Nephron progenitor cell (in vitro differentiated cells): Measurements from ENCODE around the gene IRAK3.

Source experiments
- DNase-seq: peaks from one replicate; pipeline ENCODE4 v3.0.0; 2021
- H3K27ac Mint-ChIP-seq: 2 replicates; pipeline ENCODE4 v1.8.0; 2021; ENCODE audit warnings: mild to moderate bottlenecking, moderate library complexity, mixed read lengths
- H3K27me3 Mint-ChIP-seq: 2 replicates; pipeline ENCODE4 v1.8.0; 2021; ENCODE audit warnings: mild to moderate bottlenecking, low read depth, mixed read lengths; ENCODE audit not compliant: poor library complexity
- H3K36me3 Mint-ChIP-seq: 2 replicates; pipeline ENCODE4 v1.8.0; 2021; ENCODE audit warnings: low read depth, mixed read lengths
- H3K4me1 Mint-ChIP-seq: 2 replicates; pipeline ENCODE4 v1.8.0; 2021; ENCODE audit warnings: mixed read lengths
- H3K4me3 Mint-ChIP-seq: 2 replicates; pipeline ENCODE4 v1.8.0; 2021; ENCODE audit warnings: mild to moderate bottlenecking, moderate library complexity, mixed read lengths
- H3K9me3 Mint-ChIP-seq: 2 replicates; pipeline ENCODE4 v1.8.0; 2021; ENCODE audit warnings: mild to moderate bottlenecking, moderate library complexity, mixed read lengths
- TF ChIP-seq, protein P1 (sequence below): fragments of 200-600 bp; sonication (generic); IDR thresholded peaks from 2 replicates; pipeline ENCODE4 v1.5.0; 2021; ENCODE audit warnings: antibody characterized with exemption

Gene IRAK3

DNA sequence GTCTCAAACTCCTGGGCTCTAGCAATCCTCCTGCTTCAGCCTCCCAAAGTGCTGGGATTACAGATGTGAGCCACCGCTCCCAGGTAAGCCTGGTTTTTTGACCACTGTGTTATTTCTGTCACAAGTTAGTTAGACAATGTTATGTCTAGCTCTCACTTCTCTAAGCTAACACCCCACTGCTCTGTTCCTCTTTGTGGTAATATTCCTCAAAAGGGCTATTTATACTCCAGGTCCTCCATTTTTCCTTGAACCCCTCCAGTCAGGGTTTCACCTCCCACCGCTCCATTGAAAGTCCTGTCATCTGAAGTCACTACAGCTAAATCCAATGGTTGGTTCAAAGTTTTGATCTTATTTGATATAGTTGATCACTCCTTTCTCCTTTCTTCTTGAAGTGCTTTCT lies 5.1 kb downstream of the IRAK3 start:
- no peaks in the 10 kb centered on the region for H3K9me3 Mint-ChIP-seq
- no peak overlapping the region for H3K4me3 Mint-ChIP-seq
- H3K27me3 Mint-ChIP-seq, result peaks cover 41% of the 10 kb centered on the region
- no peaks in the 10 kb centered on the region for H3K4me1 Mint-ChIP-seq
- no peak overlapping the region for H3K27ac Mint-ChIP-seq
- H3K36me3 Mint-ChIP-seq, result no peaks in the 10 kb centered on the region
- TF ChIP-seq, protein P1, sequence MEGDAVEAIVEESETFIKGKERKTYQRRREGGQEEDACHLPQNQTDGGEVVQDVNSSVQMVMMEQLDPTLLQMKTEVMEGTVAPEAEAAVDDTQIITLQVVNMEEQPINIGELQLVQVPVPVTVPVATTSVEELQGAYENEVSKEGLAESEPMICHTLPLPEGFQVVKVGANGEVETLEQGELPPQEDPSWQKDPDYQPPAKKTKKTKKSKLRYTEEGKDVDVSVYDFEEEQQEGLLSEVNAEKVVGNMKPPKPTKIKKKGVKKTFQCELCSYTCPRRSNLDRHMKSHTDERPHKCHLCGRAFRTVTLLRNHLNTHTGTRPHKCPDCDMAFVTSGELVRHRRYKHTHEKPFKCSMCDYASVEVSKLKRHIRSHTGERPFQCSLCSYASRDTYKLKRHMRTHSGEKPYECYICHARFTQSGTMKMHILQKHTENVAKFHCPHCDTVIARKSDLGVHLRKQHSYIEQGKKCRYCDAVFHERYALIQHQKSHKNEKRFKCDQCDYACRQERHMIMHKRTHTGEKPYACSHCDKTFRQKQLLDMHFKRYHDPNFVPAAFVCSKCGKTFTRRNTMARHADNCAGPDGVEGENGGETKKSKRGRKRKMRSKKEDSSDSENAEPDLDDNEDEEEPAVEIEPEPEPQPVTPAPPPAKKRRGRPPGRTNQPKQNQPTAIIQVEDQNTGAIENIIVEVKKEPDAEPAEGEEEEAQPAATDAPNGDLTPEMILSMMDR, result no peak
- no peak for DNase-seq

DNA sequence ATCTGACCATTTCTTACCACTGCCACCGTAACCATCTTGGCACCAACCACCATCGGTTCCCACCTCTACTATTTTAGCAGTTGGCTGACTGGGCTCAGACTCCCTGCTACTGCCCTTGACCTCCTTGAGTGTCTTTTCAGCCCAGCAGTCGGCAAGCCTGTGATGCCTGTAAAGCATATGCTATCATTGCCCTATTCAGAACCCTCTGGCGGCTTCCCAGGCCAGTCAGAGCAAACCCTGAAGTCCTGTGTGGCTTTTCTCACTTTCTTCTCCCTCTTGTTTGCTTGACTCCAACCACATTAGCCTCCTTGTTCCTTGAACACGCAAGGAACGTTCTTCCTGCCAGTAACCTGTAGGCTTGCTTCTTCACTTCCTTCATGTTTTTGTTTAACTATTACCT lies 6.2 kb downstream of the IRAK3 start:
- no peak for DNase-seq
- TF ChIP-seq, protein P1, result no peak
- no peak overlapping the region for H3K27ac Mint-ChIP-seq
- H3K9me3 Mint-ChIP-seq, result peaks cover 4% of the 10 kb centered on the region
- H3K27me3 Mint-ChIP-seq, result peaks cover 33% of the 10 kb centered on the region
- H3K4me1 Mint-ChIP-seq, result no peaks in the 10 kb centered on the region
- H3K36me3 Mint-ChIP-seq, result no peaks in the 10 kb centered on the region
- H3K4me3 Mint-ChIP-seq, result no peak overlapping the region

DNA sequence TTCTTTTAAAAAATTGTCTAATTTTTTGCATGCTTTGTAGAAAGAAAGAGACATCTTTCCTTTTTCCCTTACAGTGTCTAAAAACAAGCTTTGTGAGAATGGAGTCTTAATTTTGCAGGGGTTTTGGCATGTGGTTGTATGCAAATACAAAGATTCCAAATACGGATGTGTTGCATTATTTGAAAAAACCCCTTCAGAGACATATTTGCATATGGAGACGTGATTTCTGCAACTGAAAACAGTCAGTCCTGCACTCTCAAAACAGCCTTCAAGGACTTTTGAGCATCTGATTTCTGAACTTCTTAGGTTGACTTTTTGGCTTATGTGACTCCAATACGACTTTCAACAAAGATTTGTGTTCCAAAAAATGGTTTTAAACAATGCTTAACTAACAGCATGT lies 7.8 kb downstream of the IRAK3 start:
- no peak overlapping the region for H3K27ac Mint-ChIP-seq
- H3K9me3 Mint-ChIP-seq, result peaks cover 6% of the 10 kb centered on the region
- no peak overlapping the region for H3K4me3 Mint-ChIP-seq
- DNase-seq, result no peak
- no peaks in the 10 kb centered on the region for H3K4me1 Mint-ChIP-seq
- TF ChIP-seq, protein P1, result no peak
- H3K36me3 Mint-ChIP-seq, result no peaks in the 10 kb centered on the region
- H3K27me3 Mint-ChIP-seq, result peaks cover 17% of the 10 kb centered on the region

DNA sequence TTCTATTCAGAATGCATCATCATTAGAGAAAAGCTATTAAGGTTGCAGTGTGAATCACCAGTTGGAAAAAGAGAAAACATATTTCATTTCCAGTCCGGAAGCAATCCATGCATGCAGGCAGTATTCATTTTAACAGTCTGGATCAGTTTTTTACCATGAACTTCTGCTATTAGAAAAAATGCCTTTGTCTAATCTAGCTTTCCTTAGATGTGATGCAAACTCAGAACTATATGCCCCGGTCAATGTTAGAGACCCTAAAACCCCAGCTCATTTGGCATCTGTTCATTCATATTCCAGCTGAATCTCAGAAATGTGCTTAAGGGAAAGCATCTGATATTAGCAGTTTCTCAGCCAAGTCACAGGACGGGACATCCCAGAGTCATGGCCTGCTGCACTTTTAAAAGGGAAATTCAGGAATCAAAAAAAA lies 8.5 kb downstream of the IRAK3 start:
- Mint-ChIP-seq H3K4me1 (no peaks in the 10 kb centered on the region), H3K9me3 (peaks cover 6% of the 10 kb centered on the region), H3K27ac (no peak overlapping the region), H3K4me3 (no peak overlapping the region), H3K36me3 (no peaks in the 10 kb centered on the region), H3K27me3 (peaks cover 13% of the 10 kb centered on the region)
- TF ChIP-seq, protein P1, result no peak
- DNase-seq, result no peak

DNA sequence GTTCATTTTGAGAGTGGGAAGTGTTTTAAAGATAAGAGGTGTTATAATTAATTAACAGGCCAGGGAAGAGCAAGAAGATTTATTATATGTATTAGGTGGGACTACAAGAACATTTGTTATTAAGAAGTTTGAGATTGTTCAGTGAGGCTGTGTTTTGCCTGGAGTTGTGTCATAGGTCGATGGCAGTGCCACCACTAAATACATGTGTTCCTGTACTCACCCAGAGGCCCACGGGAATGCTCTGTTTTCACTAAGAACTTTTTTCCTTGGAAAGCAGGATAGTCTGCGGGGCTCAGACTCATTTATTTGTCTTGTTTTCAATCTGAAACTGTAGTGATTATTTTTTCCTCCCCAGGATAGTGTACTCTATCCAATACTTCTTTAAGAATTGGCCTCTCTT lies 10.1 kb downstream of the IRAK3 start:
- Mint-ChIP-seq H3K9me3 (peaks cover 6% of the 10 kb centered on the region), H3K27me3 (peaks cover 8% of the 10 kb centered on the region), H3K4me3 (no peak overlapping the region), H3K27ac (no peak overlapping the region), H3K4me1 (no peaks in the 10 kb centered on the region), H3K36me3 (no peaks in the 10 kb centered on the region)
- TF ChIP-seq, protein P1, result no peak
- DNase-seq, result no peak

DNA sequence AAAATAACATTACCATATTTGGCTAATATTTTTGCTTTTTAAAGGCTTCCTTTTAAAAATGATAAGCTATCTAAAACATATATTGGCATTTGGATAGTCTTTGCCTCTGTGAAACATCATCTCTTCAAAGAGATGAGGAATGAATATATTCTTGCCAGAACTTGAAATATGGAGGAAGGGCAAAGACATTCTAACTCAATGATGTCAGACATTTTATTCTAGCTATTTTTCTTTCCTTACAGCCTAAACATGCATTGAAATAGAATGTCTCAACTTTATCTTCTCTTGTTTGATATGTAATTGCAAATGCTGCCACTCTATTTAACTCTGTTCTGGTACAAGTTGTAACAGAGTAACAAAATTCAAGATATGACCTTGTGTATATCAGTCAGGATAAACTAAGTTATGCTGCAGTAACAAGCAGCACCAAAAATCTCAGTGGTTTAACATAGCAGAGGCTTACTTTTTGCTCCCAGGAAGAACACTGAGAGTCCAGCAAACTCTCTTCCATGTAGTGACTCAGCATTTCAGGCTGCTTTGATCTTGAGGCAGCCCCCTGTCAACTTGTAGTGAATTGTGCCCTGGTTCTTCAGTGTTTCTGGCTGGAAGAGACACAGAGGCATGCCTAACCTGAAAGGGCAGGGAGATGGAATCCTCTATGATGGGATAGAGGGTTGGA lies 11.0 kb downstream of the IRAK3 start:
- TF ChIP-seq, protein P1, result no peak
- no peaks in the 10 kb centered on the region for H3K36me3 Mint-ChIP-seq
- H3K4me3 Mint-ChIP-seq, result no peak overlapping the region
- no peak for DNase-seq
- H3K27ac Mint-ChIP-seq, result no peak overlapping the region
- peaks cover 3% of the 10 kb centered on the region for H3K27me3 Mint-ChIP-seq
- peaks cover 6% of the 10 kb centered on the region for H3K9me3 Mint-ChIP-seq
- no peaks in the 10 kb centered on the region for H3K4me1 Mint-ChIP-seq
